ENCODE data around the gene CENPH. TPM values are rescaled to one million over a fixed set of nuclear protein-coding genes. Genes with fewer than 3 reads are reported as not detected.

CENPH gene
- total and polyA plus RNA-seq, 2 of the 13 experiments (the other 11 are each of a cell fraction or from before 2014, with no cell fraction given): 11.2 to 28.8 TPM

GRCh38 chr5:69217548-69218526 is 28.5 kb downstream of the CENPH start (continued):
- no peak for TF ChIP-seq ZSCAN30 (CRISPR knock-in tag; IDR thresholded peaks at IDR 0.05)
- peak; percentile 84; the same call in 1 of the 2 replicates for TF ChIP-seq ZNF333 (CRISPR knock-in tag; IDR thresholded peaks at IDR 0.05; ENCODE audit: borderline replicate concordance)
- TF ChIP-seq, protein P1, sequence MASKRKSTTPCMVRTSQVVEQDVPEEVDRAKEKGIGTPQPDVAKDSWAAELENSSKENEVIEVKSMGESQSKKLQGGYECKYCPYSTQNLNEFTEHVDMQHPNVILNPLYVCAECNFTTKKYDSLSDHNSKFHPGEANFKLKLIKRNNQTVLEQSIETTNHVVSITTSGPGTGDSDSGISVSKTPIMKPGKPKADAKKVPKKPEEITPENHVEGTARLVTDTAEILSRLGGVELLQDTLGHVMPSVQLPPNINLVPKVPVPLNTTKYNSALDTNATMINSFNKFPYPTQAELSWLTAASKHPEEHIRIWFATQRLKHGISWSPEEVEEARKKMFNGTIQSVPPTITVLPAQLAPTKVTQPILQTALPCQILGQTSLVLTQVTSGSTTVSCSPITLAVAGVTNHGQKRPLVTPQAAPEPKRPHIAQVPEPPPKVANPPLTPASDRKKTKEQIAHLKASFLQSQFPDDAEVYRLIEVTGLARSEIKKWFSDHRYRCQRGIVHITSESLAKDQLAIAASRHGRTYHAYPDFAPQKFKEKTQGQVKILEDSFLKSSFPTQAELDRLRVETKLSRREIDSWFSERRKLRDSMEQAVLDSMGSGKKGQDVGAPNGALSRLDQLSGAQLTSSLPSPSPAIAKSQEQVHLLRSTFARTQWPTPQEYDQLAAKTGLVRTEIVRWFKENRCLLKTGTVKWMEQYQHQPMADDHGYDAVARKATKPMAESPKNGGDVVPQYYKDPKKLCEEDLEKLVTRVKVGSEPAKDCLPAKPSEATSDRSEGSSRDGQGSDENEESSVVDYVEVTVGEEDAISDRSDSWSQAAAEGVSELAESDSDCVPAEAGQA (IDR thresholded peaks at IDR 0.05; ENCODE audit: low read depth): no peak
- TF ChIP-seq, protein P1 (CRISPR knock-in tag; IDR thresholded peaks at IDR 0.05; ENCODE audit: borderline replicate concordance): 0 out of 2 replicates have a peak, but pooled peaks have one; percentile 62
- TF ChIP-seq FOXM1 (CRISPR knock-in tag; IDR thresholded peaks at IDR 0.05): no peak
- peak; percentile 58; the same call in 1 of the 2 replicates for TF ChIP-seq ZFP41 (CRISPR knock-in tag; IDR thresholded peaks at IDR 0.05; ENCODE audit: borderline replicate concordance)
- peak; percentile 85; the same call in 1 of the 2 replicates for TF ChIP-seq KMT2A (CRISPR knock-in tag; IDR thresholded peaks at IDR 0.05)
- no peak; the same call in 1 of the 2 replicates for TF ChIP-seq TBP (CRISPR knock-in tag; IDR thresholded peaks at IDR 0.05)
- peak; percentile 48 for TF ChIP-seq ATF3 (CRISPR knock-in tag; IDR thresholded peaks at IDR 0.05)
- peak; percentile 41; the same call in 1 of the 2 replicates for TF ChIP-seq MEIS2 (CRISPR knock-in tag; IDR thresholded peaks at IDR 0.05)
- TF ChIP-seq, protein P2, sequence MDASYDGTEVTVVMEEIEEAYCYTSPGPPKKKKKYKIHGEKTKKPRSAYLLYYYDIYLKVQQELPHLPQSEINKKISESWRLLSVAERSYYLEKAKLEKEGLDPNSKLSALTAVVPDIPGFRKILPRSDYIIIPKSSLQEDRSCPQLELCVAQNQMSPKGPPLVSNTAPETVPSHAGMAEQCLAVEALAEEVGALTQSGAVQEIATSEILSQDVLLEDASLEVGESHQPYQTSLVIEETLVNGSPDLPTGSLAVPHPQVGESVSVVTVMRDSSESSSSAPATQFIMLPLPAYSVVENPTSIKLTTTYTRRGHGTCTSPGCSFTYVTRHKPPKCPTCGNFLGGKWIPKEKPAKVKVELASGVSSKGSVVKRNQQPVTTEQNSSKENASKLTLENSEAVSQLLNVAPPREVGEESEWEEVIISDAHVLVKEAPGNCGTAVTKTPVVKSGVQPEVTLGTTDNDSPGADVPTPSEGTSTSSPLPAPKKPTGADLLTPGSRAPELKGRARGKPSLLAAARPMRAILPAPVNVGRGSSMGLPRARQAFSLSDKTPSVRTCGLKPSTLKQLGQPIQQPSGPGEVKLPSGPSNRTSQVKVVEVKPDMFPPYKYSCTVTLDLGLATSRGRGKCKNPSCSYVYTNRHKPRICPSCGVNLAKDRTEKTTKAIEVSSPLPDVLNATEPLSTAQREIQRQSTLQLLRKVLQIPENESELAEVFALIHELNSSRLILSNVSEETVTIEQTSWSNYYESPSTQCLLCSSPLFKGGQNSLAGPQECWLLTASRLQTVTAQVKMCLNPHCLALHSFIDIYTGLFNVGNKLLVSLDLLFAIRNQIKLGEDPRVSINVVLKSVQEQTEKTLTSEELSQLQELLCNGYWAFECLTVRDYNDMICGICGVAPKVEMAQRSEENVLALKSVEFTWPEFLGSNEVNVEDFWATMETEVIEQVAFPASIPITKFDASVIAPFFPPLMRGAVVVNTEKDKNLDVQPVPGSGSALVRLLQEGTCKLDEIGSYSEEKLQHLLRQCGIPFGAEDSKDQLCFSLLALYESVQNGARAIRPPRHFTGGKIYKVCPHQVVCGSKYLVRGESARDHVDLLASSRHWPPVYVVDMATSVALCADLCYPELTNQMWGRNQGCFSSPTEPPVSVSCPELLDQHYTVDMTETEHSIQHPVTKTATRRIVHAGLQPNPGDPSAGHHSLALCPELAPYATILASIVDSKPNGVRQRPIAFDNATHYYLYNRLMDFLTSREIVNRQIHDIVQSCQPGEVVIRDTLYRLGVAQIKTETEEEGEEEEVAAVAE (CRISPR knock-in tag; IDR thresholded peaks at IDR 0.05; ENCODE audit: borderline replicate concordance): peak; percentile 98
- TF ChIP-seq MTF2 (CRISPR knock-in tag; IDR thresholded peaks at IDR 0.05; ENCODE audit: borderline replicate concordance): peak; percentile 71; the same call in 1 of the 2 replicates
- TF ChIP-seq AGO2 (optimal IDR thresholded peaks at IDR 0.05; ENCODE audit: low read depth, low read length): peak; percentile 98
- no peak for TF ChIP-seq JDP2 (CRISPR knock-in tag; IDR thresholded peaks at IDR 0.05; ENCODE audit: borderline replicate concordance)
- peak; percentile 88 for TF ChIP-seq HIVEP1 (CRISPR knock-in tag; IDR thresholded peaks at IDR 0.05)

All from HepG2 (cell line).